ENCODE results near the gene ANKRD17. TPM values are rescaled to one million over a fixed set of nuclear protein-coding genes. Genes with fewer than 3 reads are reported as not detected.

The ANKRD17 gene
- total and polyA plus RNA-seq, 2 of the 4 experiments (the other 2 are of a cell fraction) = 28.5 to 75.3 TPM

GRCh38 chr4:73193155-73193554 lies 65.4 kb downstream of the ANKRD17 start:
- Histone ChIP-seq H3K27me3 (ENCODE audit: control insufficient read depth, insufficient read depth, low read length) (no peaks in the 10 kb centered on the region), H4K20me1 (ENCODE audit: insufficient read depth, low read length) (peaks cover 23% of the 10 kb centered on the region), H3K4me3 (ENCODE audit: insufficient read depth, low read depth, low read length) (no peak overlapping the region), H2BK5ac (ENCODE audit: low read depth, low read length, poor library complexity, severe bottlenecking) (no peak overlapping the region), H3K79me1 (ENCODE audit: low read depth in 1 of 2, low read length in 2 of 2) (peaks cover 10 to 44% of the 10 kb centered on the region in 2 experiments), H3K14ac (replicated peaks; ENCODE audit: low read depth, low read length) (no peak overlapping the region), H3K9me3 (ENCODE audit: control insufficient read depth, insufficient read depth, low read length) (no peaks in the 10 kb centered on the region), H3K4me2 (ENCODE audit: low read depth, low read length) (no peak overlapping the region), H3K27ac (ENCODE audit: insufficient read depth, low read length) (no peak overlapping the region), H2BK120ac (ENCODE audit: low read depth, low read length) (no peak overlapping the region), H2BK15ac (ENCODE audit: low read depth, low read length) (no peak overlapping the region), H4K5ac (ENCODE audit: low read depth, low read length) (no peak overlapping the region), H3K9ac (ENCODE audit: low read depth, low read length) (no peak overlapping the region), H3K4me1 (ENCODE audit: control insufficient read depth, insufficient read depth, low read length) (peaks cover 5% of the 10 kb centered on the region), H3K56ac (ENCODE audit: extremely low read depth, insufficient read depth, low read length) (no peak overlapping the region), H3K18ac (ENCODE audit: low read depth, low read length) (no peak overlapping the region), H4K8ac (ENCODE audit: low read depth in 2 of 2, low read length in 2 of 2) (no peak overlapping the region), H3K23ac (ENCODE audit: low read depth, low read length) (no peak overlapping the region), H4K91ac (ENCODE audit: insufficient read depth, low read depth, low read length) (no peak overlapping the region), H2AK9ac (replicated peaks; ENCODE audit: low read depth, low read length, poor library complexity) (no peak overlapping the region), H2BK20ac (ENCODE audit: low read depth, low read length) (no peak overlapping the region), H2AFZ (replicated peaks; ENCODE audit: low read length, poor library complexity) (no peak overlapping the region), H3K9me1 (ENCODE audit: insufficient read depth, low read length) (peaks cover 7% of the 10 kb centered on the region; the same call in 1 of the 2 replicates), H3K36me3 (ENCODE audit: control insufficient read depth, insufficient read depth, low read length) (0 out of 2 replicates have a peak, but pooled peaks cover 2% of the 10 kb centered on the region), H2AK5ac (ENCODE audit: low read depth, low read length) (no peak overlapping the region), H3K4ac (ENCODE audit: low read depth, low read length) (no peak overlapping the region)
- no peak for TF ChIP-seq NFE2L2 (IDR thresholded peaks at IDR 0.05; ENCODE audit: low read depth, low read length)
- no peak for TF ChIP-seq RFX5 (IDR thresholded peaks at IDR 0.05; ENCODE audit: low read depth, low read length)
- BruUV-seq (replicated peaks) = no TSS peak
- no CpG with 5 or more reads among the region's 2 CpGs for WGBS, 2 experiments (ENCODE audit: extremely low coverage in 2 of 2, insufficient read length in 1 of 2)
- ATAC-seq (ENCODE audit: low read depth) (no peak), DNase-seq (no peak)
- in situ Hi-C loops (cut with MboI; ENCODE audit: low sequenced_read_pairs) = no loop called here
- CTCF ChIA-PET = no interaction called here
- intact Hi-C loops (cut with micrococcal nuclease) = no loop called here
- POLR2A ChIA-PET (ENCODE audit: unreplicated experiment) = no interaction called here
- dilution Hi-C loops (cut with HindIII; ENCODE audit: low sequenced_read_pairs, unreplicated experiment) = no loop called here

Measured in IMR-90 (cell line).